Psoas muscle (tissue), 8 donors: ENCODE measurements around the gene KCNK3. TPM values are rescaled to one million over a fixed set of nuclear protein-coding genes. Genes with fewer than 3 reads are reported as not detected.
A peak's percentile ranks its signal among the peaks of the same experiment; 100 is the strongest.

ENCODE experiments used
- ATAC-seq, 4 donors: fragments of 200-7000 bp; cut with Tn5 transposase; one replicate each; pipeline ENCODE4 v1.9.1; 2020; ENCODE audit warnings: moderate library complexity in 3 of 4, mild to moderate bottlenecking in 2 of 4
- DNase-seq, 2 donors: peaks; one replicate each; pipeline ENCODE4 v3.0.0-alpha.2; 2020
- H3K27ac ChIP-seq: fragments of 200-600 bp; one replicate; pipeline ENCODE4 v1.8.0; 2022
- H3K27me3 ChIP-seq, 3 donors: fragments of 200-600 bp in 1 of 3; one replicate each; pipeline versions ENCODE4 v1.6.1 to v1.8.0; 2013 to 2022; ENCODE audit warnings: low read length in 2 of 3, mild to moderate bottlenecking in 2 of 3, moderate library complexity in 1 of 3; ENCODE audit not compliant: insufficient read depth in 3 of 3
- H3K36me3 ChIP-seq, 2 donors: fragments of 200-600 bp in 1 of 2; one replicate each; pipeline versions ENCODE4 v1.6.1 to v1.8.0; 2013 to 2022; ENCODE audit warnings: low read depth in 1 of 2, mild to moderate bottlenecking in 1 of 2, moderate library complexity in 1 of 2; ENCODE audit not compliant: insufficient read depth in 1 of 2
- H3K4me1 ChIP-seq: fragments of 200-600 bp; one replicate; pipeline ENCODE4 v1.8.0; 2022
- H3K4me3 ChIP-seq: fragments of 200-600 bp; one replicate; pipeline ENCODE4 v1.8.0; 2022; ENCODE audit warnings: mild to moderate bottlenecking
- H3K9me3 ChIP-seq: fragments of 200-600 bp; one replicate; pipeline ENCODE4 v1.8.0; 2022
- WGBS, 3 donors: extraction: QIAGEN DNeasy Blood & Tissue Kit; methylation state at CpG; one replicate each; pipeline versions ENCODE4 v1.1.6 to v1.1.7; 2013; 5-methylcytosine and 5-hydroxymethylcytosine counted together
- intact Hi-C, 2 donors: fragments of 100-400 bp; cut with DNase I; formaldehyde crosslinking; loops; one replicate each; pipeline versions ENCODE4 v1.11.0 to v1.14.2; 2022
- polyA plus RNA-seq, 3 donors: library from polyadenylated mRNA; stranded (reverse); fragments of 200-250 nt; gene quantifications; one replicate each; pipeline ENCODE4 v1.2.3, GENCODE V29; 2013
- total RNA-seq, 4 donors: library from RNA; stranded (reverse); fragmentation: NEBNext Ultra II Directional in 2 of 4; extraction: Animal tissue kit (Norgen Biotek cat#: 25700) in 2 of 4; gene quantifications; one replicate each; pipeline versions ENCODE4 v1.2.1 to v1.2.4, GENCODE V29; 2021 to 2023
- TF ChIP-seq, protein P1 (sequence below): fragments of 200-600 bp; IDR thresholded peaks from one replicate; pipeline ENCODE4 v1.8.0; 2022; ENCODE audit warnings: antibody characterized with exemption
- donor health status: healthy with polysubstance abuse.
- donor health status: DM: no; HTN: no; CAD: no; lungs with moderate emphysema.
- donor health status: Bipolar disorder and iron deficiency.
- donor health status: healthy.
- donor health status: DM: yes; HTN: yes; CAD: no.
- donor health status: DM: no; HTN: no; CAD: no.
- donor health status: DM: no; HTN: no; CAD: no.
- donor health status: DM: yes; HTN: yes; CAD: no.

Gene KCNK3
- total and polyA plus RNA-seq, 7 donors = 0.06 to 2.3 (median 0.15) TPM

DNA sequence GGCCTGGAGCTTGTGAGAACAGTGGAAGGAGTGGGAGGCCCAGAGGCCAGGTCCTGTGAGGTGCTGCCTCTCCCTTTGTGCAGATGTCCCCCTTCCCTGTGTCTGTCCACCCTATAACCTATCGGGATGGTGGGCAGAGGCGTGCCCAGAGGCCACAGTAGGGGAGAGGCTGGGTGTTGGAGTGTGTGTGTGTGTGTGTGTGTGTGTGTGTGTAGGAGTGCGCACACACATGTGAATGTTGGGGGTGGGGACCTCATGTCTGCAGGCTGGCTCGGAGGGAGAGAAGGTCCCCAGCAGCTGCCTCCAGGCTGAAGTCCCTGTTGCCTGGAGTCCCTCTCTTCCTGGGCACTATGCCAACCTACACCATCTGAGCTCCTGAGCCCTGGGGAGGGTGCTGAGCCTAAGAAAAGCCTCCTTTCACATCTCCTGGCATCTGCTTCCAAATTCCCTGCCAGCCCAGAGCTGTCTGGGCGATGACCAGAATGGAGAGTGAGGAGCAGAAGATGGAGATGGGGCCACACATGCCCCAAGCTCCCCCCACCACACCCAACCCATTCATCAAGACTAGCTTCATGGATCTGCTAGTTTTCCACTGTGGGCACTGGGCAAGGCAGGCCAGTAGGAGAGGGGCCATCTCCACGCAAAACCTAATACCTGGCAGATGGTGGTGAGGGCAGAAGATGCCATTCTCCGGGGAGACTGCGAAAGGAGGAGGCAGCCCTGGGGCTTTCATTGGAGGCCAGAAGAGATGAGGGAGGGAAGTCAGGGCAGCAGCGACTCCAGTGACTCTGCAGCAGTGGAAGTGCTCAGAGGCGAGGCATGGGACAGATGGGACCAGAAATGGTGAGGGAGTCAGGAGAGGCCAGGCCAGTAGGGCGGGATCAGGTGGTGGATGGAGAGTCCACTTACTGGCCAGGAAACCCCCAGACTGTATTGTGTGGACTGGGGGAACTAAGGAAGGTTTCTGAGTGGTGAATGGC lies 20.3 kb downstream of the KCNK3 start:
- DNase-seq (no peak), ATAC-seq (peak in 3 of 4 donors; percentile 52 to 70 (median 53))
- H3K4me3 ChIP-seq = no peak overlapping the region
- intact Hi-C loops = no loop called here
- peaks cover 4% of the 10 kb centered on the region for H3K4me1 ChIP-seq
- no peaks in the 10 kb centered on the region for H3K9me3 ChIP-seq
- no peaks in the 10 kb centered on the region for H3K36me3 ChIP-seq
- H3K27me3 ChIP-seq = no peaks in the 10 kb centered on the region
- TF ChIP-seq, protein P1, sequence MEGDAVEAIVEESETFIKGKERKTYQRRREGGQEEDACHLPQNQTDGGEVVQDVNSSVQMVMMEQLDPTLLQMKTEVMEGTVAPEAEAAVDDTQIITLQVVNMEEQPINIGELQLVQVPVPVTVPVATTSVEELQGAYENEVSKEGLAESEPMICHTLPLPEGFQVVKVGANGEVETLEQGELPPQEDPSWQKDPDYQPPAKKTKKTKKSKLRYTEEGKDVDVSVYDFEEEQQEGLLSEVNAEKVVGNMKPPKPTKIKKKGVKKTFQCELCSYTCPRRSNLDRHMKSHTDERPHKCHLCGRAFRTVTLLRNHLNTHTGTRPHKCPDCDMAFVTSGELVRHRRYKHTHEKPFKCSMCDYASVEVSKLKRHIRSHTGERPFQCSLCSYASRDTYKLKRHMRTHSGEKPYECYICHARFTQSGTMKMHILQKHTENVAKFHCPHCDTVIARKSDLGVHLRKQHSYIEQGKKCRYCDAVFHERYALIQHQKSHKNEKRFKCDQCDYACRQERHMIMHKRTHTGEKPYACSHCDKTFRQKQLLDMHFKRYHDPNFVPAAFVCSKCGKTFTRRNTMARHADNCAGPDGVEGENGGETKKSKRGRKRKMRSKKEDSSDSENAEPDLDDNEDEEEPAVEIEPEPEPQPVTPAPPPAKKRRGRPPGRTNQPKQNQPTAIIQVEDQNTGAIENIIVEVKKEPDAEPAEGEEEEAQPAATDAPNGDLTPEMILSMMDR = no peak
- WGBS, 3 donors = 54 to 61% (median 56%) methylated on average over 11 of the region's 11 CpGs
- no peak overlapping the region for H3K27ac ChIP-seq

GRCh38 chr2:26715528-26716270 lies 23.2 kb downstream of the KCNK3 start:
- intact Hi-C loops = no loop called here
- DNase-seq (no peak), ATAC-seq (no peak)
- H3K36me3 ChIP-seq = no peaks in the 10 kb centered on the region
- WGBS, 3 donors = 78 to 86% (median 80%) methylated on average over 13 of the region's 13 CpGs
- no peak overlapping the region for H3K27ac ChIP-seq
- no peaks in the 10 kb centered on the region for H3K9me3 ChIP-seq
- no peaks in the 10 kb centered on the region for H3K27me3 ChIP-seq
- peaks cover 5% of the 10 kb centered on the region for H3K4me1 ChIP-seq
- no peak overlapping the region for H3K4me3 ChIP-seq
- TF ChIP-seq, protein P1 = no peak

- H3K4me1 ChIP-seq = peaks cover 8% of the 10 kb centered on the region
- H3K27me3 ChIP-seq = no peaks in the 10 kb centered on the region
- no peaks in the 10 kb centered on the region for H3K9me3 ChIP-seq
- ATAC-seq (no peak), DNase-seq (no peak)
- H3K27ac ChIP-seq = no peak overlapping the region
- H3K4me3 ChIP-seq = no peak overlapping the region
- intact Hi-C loops = no loop called here
- H3K36me3 ChIP-seq = no peaks in the 10 kb centered on the region
- TF ChIP-seq, protein P1 = no peak
- 96 to 97% (median 96%) methylated on average over 3 of the region's 3 CpGs for WGBS, 3 donors
Observed at GRCh38 chr2:26716340-26716739, 23.8 kb downstream of the KCNK3 start.

DNA sequence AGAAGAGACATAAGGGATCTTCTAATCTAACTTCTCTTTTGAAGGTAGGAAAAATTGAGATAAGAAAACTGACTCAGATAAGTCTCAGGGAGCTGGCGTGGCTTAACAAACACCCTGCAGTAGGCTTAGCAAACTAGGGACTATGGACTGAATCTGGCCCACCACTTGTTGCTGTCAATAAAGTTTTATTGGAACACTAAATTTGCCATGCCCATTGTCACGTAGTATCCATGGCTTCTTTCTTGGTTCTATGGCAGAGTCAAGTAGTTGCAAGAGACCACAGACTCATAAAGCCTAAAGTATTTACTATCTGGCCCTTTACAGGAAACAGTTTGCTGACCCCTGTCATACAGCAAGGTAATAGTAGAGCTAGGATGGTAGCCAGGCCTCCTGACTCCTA lies 24.2 kb downstream of the KCNK3 start:
- Histone ChIP-seq H3K36me3 (no peaks in the 10 kb centered on the region), H3K9me3 (no peaks in the 10 kb centered on the region), H3K27ac (no peak overlapping the region), H3K4me1 (peaks cover 12% of the 10 kb centered on the region), H3K27me3 (no peaks in the 10 kb centered on the region), H3K4me3 (no peak overlapping the region)
- TF ChIP-seq, protein P1 = no peak
- no peak for ATAC-seq
- 90 to 94% (median 90%) methylated on average over 2 of the region's 2 CpGs for WGBS, 3 donors
- intact Hi-C loops = no loop called here
- DNase-seq = no peak
